DND-41 (cell line): Measurements from ENCODE around the gene SEC14L2.

Source experiments
- ATAC-seq: fragments of 200-7000 bp; cut with Tn5 transposase; 3 replicates; pipeline ENCODE4 v1.9.1; 2021; ENCODE audit warnings: low read depth; ENCODE audit not compliant: insufficient read depth
- DNase-seq: peaks from one replicate; pipeline ENCODE4 v3.0.0-alpha.2; 2020
- H2AFZ ChIP-seq: 2 replicates; pipeline ENCODE4 v1.6.0; 2012; ENCODE audit warnings: low read depth, low read length
- H3K27ac ChIP-seq: 2 replicates; pipeline ENCODE4 v1.5.1; 2012; ENCODE audit warnings: low read length, inconsistent platforms
- H3K27me3 ChIP-seq: fragments of 200-600 bp; sonication (generic); 2 replicates; pipeline ENCODE4 v1.6.0; 2012; ENCODE audit warnings: low read length, mild to moderate bottlenecking, inconsistent platforms; ENCODE audit not compliant: insufficient read depth, poor library complexity
- H3K36me3 ChIP-seq: 2 replicates; pipeline ENCODE4 v1.5.1; 2012; ENCODE audit warnings: low read length, inconsistent platforms; ENCODE audit not compliant: insufficient read depth
- H3K4me1 ChIP-seq: 2 replicates; pipeline ENCODE4 v1.5.1; 2012; ENCODE audit warnings: mild to moderate bottlenecking, low read length; ENCODE audit not compliant: insufficient read depth
- H3K4me2 ChIP-seq: 2 replicates; pipeline ENCODE4 v1.6.0; 2012; ENCODE audit warnings: mild to moderate bottlenecking, moderate library complexity, low read length, inconsistent platforms; ENCODE audit not compliant: insufficient read depth
- H3K4me3 ChIP-seq, 2 experiments: fragments of 200-600 bp in 1 of 2; shearing (Covaris generic) in 1 of 2; 2 replicates each; pipeline ENCODE4 v1.5.1; 2012 to 2016; ENCODE audit warnings: inconsistent platforms in 2 of 2, low read length in 2 of 2, mild to moderate bottlenecking in 2 of 2, low read depth in 1 of 2, moderate library complexity in 1 of 2
- H3K79me2 ChIP-seq: 2 replicates; pipeline ENCODE4 v1.6.0; 2012; ENCODE audit warnings: low read length, inconsistent platforms; ENCODE audit not compliant: insufficient read depth
- H3K9ac ChIP-seq: 2 replicates; pipeline ENCODE4 v1.6.0; 2012; ENCODE audit warnings: low read depth, mild to moderate bottlenecking, inconsistent platforms, low read length, moderate library complexity
- H3K9me3 ChIP-seq: 2 replicates; pipeline ENCODE4 v1.5.1; 2012; ENCODE audit warnings: low read length, moderate library complexity, mild to moderate bottlenecking, inconsistent platforms; ENCODE audit not compliant: insufficient read depth, severe bottlenecking
- H4K20me1 ChIP-seq: 2 replicates; pipeline ENCODE4 v1.6.0; 2012; ENCODE audit warnings: low read length; ENCODE audit not compliant: insufficient read depth
- CTCF ChIP-seq: IDR thresholded peaks from 2 replicates; pipeline ENCODE4 v1.5.1; 2012; ENCODE audit warnings: borderline replicate concordance, low read length, moderate library complexity, mild to moderate bottlenecking; ENCODE audit not compliant: poor library complexity, severe bottlenecking; ENCODE audit errors: extremely low read depth
- EZH2 ChIP-seq: IDR thresholded peaks from 3 replicates; pipeline ENCODE4 v1.6.1; 2012; ENCODE audit warnings: borderline replicate concordance, low read depth, mild to moderate bottlenecking, moderate library complexity, low read length, inconsistent platforms; ENCODE audit not compliant: severe bottlenecking

The SEC14L2 gene

GRCh38 chr22:30426388-30427353 is 29.9 kb downstream of the SEC14L2 start:
- peak; percentile 43 for ATAC-seq
- H3K9ac ChIP-seq = peak overlapping the region; percentile 94

GRCh38 chr22:30427871-30428270 is 31.1 kb downstream of the SEC14L2 start:
- peaks cover 38% of the 10 kb centered on the region for H3K79me2 ChIP-seq
- H4K20me1 ChIP-seq = peaks cover 19% of the 10 kb centered on the region
- H3K27me3 ChIP-seq = no peaks in the 10 kb centered on the region
- no peaks in the 10 kb centered on the region for H3K9me3 ChIP-seq
- no peak for ATAC-seq
- TF ChIP-seq CTCF (no peak), EZH2 (no peak)
- no peak overlapping the region; the same call in 1 of the 2 replicates for H3K4me2 ChIP-seq
- no peak overlapping the region for H2AFZ ChIP-seq
- no peak overlapping the region for H3K9ac ChIP-seq
- H3K4me3 ChIP-seq = no peak overlapping the region
- 0 out of 2 replicates have a peak overlapping the region, but pooled peaks have one; percentile 10 for H3K27ac ChIP-seq
- no peak for DNase-seq
- peaks cover 32% of the 10 kb centered on the region for H3K36me3 ChIP-seq
- H3K4me1 ChIP-seq = peaks cover 43% of the 10 kb centered on the region

More at GRCh38 chr22:30426388-30427353, 29.9 kb downstream of the SEC14L2 start:
- H3K27me3 ChIP-seq = no peaks in the 10 kb centered on the region
- peak overlapping the region; percentile 99 for H3K4me2 ChIP-seq
- no peaks in the 10 kb centered on the region for H3K9me3 ChIP-seq
- peaks cover 40% of the 10 kb centered on the region for H3K79me2 ChIP-seq
- H3K36me3 ChIP-seq = peaks cover 43% of the 10 kb centered on the region
- peak; percentile 87 for DNase-seq
- TF ChIP-seq EZH2 (no peak), CTCF (peak; percentile 88)
- H2AFZ ChIP-seq = peak overlapping the region; percentile 95
- peak overlapping the region; percentile 84 to 91 for H3K4me3 ChIP-seq
- peaks cover 55% of the 10 kb centered on the region for H3K4me1 ChIP-seq
- H3K27ac ChIP-seq = peak overlapping the region; percentile 92
- peaks cover 19% of the 10 kb centered on the region for H4K20me1 ChIP-seq

- Histone ChIP-seq H3K79me2 (peaks cover 25% of the 10 kb centered on the region), H4K20me1 (peaks cover 19% of the 10 kb centered on the region), H3K9ac (no peak overlapping the region), H3K27ac (no peak overlapping the region), H3K4me3 (no peak overlapping the region), H3K4me2 (no peak overlapping the region), H3K36me3 (peaks cover 32% of the 10 kb centered on the region), H2AFZ (no peak overlapping the region), H3K27me3 (no peaks in the 10 kb centered on the region), H3K4me1 (peaks cover 34% of the 10 kb centered on the region), H3K9me3 (no peaks in the 10 kb centered on the region)
- DNase-seq = no peak
- no peak for TF ChIP-seq EZH2
- no peak for TF ChIP-seq CTCF
- no peak for ATAC-seq
These were observed 33.1 kb downstream of the SEC14L2 start for GRCh38 chr22:30429887-30430286.
